WI38 (cell line): ENCODE data around the gene BST1.

Experiments
- H3K4me3 ChIP-seq: 2 replicates; pipeline ENCODE4 v1.5.1; 2011; ENCODE audit warnings: low read depth, mild to moderate bottlenecking, control low read depth, low read length
- TF ChIP-seq, protein P1 (sequence below): IDR thresholded peaks from 2 replicates; pipeline ENCODE4 v1.5.1; 2012; ENCODE audit warnings: low read depth, mild to moderate bottlenecking, control low read depth, low read length

The BST1 gene

DNA sequence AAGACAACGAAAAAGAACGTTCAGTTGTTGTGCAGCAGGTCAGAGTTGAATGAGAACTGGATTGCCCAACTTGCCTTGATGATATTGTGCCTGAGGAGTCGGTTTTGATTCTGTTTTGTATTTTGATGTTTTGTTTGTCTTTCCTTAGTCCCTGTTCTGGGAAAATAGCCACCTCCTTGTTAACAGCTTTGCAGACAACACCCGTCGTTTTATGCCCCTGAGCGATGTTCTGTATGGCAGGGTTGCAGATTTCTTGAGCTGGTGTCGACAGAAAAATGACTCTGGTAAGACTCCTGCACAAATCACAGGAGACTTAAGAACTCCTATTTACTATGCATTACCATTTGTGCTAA lies 4.5 kb downstream of the BST1 start:
- H3K4me3 ChIP-seq, result no peak overlapping the region
- TF ChIP-seq, protein P1, sequence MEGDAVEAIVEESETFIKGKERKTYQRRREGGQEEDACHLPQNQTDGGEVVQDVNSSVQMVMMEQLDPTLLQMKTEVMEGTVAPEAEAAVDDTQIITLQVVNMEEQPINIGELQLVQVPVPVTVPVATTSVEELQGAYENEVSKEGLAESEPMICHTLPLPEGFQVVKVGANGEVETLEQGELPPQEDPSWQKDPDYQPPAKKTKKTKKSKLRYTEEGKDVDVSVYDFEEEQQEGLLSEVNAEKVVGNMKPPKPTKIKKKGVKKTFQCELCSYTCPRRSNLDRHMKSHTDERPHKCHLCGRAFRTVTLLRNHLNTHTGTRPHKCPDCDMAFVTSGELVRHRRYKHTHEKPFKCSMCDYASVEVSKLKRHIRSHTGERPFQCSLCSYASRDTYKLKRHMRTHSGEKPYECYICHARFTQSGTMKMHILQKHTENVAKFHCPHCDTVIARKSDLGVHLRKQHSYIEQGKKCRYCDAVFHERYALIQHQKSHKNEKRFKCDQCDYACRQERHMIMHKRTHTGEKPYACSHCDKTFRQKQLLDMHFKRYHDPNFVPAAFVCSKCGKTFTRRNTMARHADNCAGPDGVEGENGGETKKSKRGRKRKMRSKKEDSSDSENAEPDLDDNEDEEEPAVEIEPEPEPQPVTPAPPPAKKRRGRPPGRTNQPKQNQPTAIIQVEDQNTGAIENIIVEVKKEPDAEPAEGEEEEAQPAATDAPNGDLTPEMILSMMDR, result no peak

- no peak overlapping the region for H3K4me3 ChIP-seq
- TF ChIP-seq, protein P1, result no peak
These were observed 8.9 kb downstream of the BST1 start for GRCh38 chr4:15711762-15712161.

GRCh38 chr4:15712214-15712613 lies 9.3 kb downstream of the BST1 start:
- no peak overlapping the region for H3K4me3 ChIP-seq
- TF ChIP-seq, protein P1, result no peak

- H3K4me3 ChIP-seq, result no peak overlapping the region
- TF ChIP-seq, protein P1, result no peak
These were observed 11.3 kb downstream of the BST1 start for GRCh38 chr4:15714141-15714540.

- H3K4me3 ChIP-seq, result no peak overlapping the region
- TF ChIP-seq, protein P1, result no peak
These were observed 12.0 kb downstream of the BST1 start for GRCh38 chr4:15714646-15715435.

GRCh38 chr4:15716115-15716514 lies 13.2 kb downstream of the BST1 start:
- TF ChIP-seq, protein P1, result no peak
- no peak overlapping the region for H3K4me3 ChIP-seq

GRCh38 chr4:15717086-15717485 lies 14.2 kb downstream of the BST1 start:
- H3K4me3 ChIP-seq, result no peak overlapping the region
- TF ChIP-seq, protein P1, result no peak
